ENCODE results near the gene MAD1L1. TPM values are rescaled to one million over a fixed set of nuclear protein-coding genes. Genes with fewer than 3 reads are reported as not detected.

Gene MAD1L1
- total RNA-seq, 1 experiment from 2014 or later: 63.0 TPM

DNA sequence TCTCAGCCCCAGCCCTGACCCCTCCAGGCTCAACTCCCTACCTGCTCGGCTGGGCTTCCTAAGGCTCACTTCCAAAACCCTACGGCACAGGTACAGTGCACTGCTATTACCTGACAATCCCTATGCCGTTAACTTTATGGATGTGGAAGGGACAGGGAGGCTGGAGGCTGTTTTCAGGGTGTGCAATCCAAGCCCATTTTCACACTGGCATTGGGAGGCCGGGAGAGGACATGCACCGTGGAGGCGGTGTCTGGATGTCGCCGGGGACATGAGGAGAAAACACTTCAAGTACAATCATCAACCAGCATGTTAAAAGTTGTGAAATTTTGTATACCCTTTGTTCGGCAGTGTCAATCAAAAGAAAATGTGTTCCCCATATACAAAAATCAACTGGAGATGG lies 80.1 kb downstream of the MAD1L1 start:
- Histone ChIP-seq H3K4me3 (ENCODE audit: insufficient read depth, low read depth, low read length) (no peak overlapping the region), H3K36me3 (replicated peaks; ENCODE audit: control insufficient read depth, insufficient read depth, low read length) (no peaks in the 10 kb centered on the region; the same call in 1 of the 2 replicates), H3K27me3 (ENCODE audit: control insufficient read depth, insufficient read depth, low read length) (no peaks in the 10 kb centered on the region)
- DNase-seq: no peak

- H3K4me3 ChIP-seq (ENCODE audit: insufficient read depth, low read depth, low read length): no peak overlapping the region
- H3K36me3 ChIP-seq (replicated peaks; ENCODE audit: control insufficient read depth, insufficient read depth, low read length): no peaks in the 10 kb centered on the region; the same call in 1 of the 2 replicates
- no peak for DNase-seq
- no peaks in the 10 kb centered on the region for H3K27me3 ChIP-seq (ENCODE audit: control insufficient read depth, insufficient read depth, low read length)
These were observed 80.7 kb downstream of the MAD1L1 start for GRCh38 chr7:2151801-2152612.

GRCh38 chr7:2151237-2151636 lies 81.5 kb downstream of the MAD1L1 start:
- no peak overlapping the region for H3K4me3 ChIP-seq (ENCODE audit: insufficient read depth, low read depth, low read length)
- DNase-seq: peak; percentile 73
- H3K36me3 ChIP-seq (replicated peaks; ENCODE audit: control insufficient read depth, insufficient read depth, low read length): no peaks in the 10 kb centered on the region; the same call in 1 of the 2 replicates
- H3K27me3 ChIP-seq (ENCODE audit: control insufficient read depth, insufficient read depth, low read length): no peaks in the 10 kb centered on the region

DNA sequence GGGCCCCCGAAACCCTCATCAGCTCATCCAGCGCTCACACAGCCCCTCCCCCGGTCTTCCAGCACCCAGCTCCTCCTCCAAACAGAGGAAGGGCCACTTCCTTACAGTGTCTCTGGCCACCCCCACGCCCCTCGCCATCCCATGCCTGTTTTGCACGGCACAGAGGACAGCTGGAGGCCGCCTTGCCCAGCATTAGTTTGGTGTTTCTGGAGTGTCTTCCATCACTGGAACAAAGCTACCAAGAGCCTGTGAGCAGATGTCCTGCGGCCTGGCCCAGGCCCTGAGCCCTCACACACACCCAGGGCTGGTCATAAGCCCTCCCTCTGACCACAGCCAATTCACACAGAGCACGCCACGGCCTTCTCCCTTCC lies 82.3 kb downstream of the MAD1L1 start:
- no peak overlapping the region for H3K4me3 ChIP-seq (ENCODE audit: insufficient read depth, low read depth, low read length)
- no peak for DNase-seq
- peaks cover 3% of the 10 kb centered on the region for H3K36me3 ChIP-seq (replicated peaks; ENCODE audit: control insufficient read depth, insufficient read depth, low read length)
- no peaks in the 10 kb centered on the region for H3K27me3 ChIP-seq (ENCODE audit: control insufficient read depth, insufficient read depth, low read length)

GRCh38 chr7:2149672-2150444 lies 82.9 kb downstream of the MAD1L1 start:
- H3K4me3 ChIP-seq (ENCODE audit: insufficient read depth, low read depth, low read length): no peak overlapping the region
- DNase-seq: no peak

GRCh38 chr7:2148814-2149213 lies 83.9 kb downstream of the MAD1L1 start:
- no peak for DNase-seq
- Histone ChIP-seq H3K36me3 (replicated peaks; ENCODE audit: control insufficient read depth, insufficient read depth, low read length) (peaks cover 5% of the 10 kb centered on the region), H3K4me3 (ENCODE audit: insufficient read depth, low read depth, low read length) (no peak overlapping the region), H3K27me3 (ENCODE audit: control insufficient read depth, insufficient read depth, low read length) (no peaks in the 10 kb centered on the region)

More at GRCh38 chr7:2149672-2150444, 82.9 kb downstream of the MAD1L1 start:
- Histone ChIP-seq H3K27me3 (ENCODE audit: control insufficient read depth, insufficient read depth, low read length) (no peaks in the 10 kb centered on the region), H3K36me3 (replicated peaks; ENCODE audit: control insufficient read depth, insufficient read depth, low read length) (peaks cover 5% of the 10 kb centered on the region)

GRCh38 chr7:2148189-2148588 lies 84.6 kb downstream of the MAD1L1 start:
- Histone ChIP-seq H3K4me3 (ENCODE audit: insufficient read depth, low read depth, low read length) (no peak overlapping the region), H3K27me3 (ENCODE audit: control insufficient read depth, insufficient read depth, low read length) (no peaks in the 10 kb centered on the region), H3K36me3 (replicated peaks; ENCODE audit: control insufficient read depth, insufficient read depth, low read length) (peaks cover 5% of the 10 kb centered on the region)
- DNase-seq: peak; percentile 84

DNA sequence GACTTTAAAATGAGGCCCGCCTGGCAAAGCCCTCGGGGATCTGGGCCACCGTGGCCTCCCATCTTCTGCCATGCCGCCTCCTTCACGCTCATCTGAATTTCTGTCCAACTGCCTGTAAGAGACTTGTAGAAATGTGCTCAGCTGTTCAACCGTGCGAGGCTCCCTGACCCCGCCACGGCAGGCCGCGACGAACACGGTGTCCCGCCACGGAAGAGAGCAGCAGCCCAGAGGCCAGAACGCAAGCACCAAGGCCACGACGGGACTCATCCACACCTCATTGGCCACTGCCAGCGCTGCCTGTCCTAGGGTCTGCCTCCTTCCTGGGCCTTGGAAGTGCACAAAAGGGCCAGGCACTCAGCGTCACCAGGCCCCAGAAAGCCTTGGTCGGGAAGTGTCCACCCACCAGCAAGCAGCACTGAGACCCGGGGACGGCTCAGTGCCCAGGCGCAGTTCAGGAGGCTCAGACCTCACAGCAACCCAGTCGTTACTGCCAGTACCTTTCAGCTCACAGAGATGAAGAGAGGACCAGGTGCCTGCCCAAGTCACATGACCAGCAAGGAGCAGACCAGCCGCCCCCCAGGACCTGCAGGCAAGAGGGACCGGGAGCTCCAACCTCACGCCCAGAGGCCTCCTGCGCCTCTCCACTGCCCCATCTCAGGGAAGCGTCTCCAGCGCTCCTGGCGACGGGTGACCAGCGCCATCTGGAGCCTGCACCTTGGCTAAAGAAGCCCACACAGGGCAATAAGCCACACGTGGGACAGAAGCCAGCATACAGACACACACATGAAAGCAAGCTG lies 85.9 kb downstream of the MAD1L1 start:
- Histone ChIP-seq H3K4me3 (ENCODE audit: insufficient read depth, low read depth, low read length) (no peak overlapping the region), H3K27me3 (ENCODE audit: control insufficient read depth, insufficient read depth, low read length) (no peaks in the 10 kb centered on the region), H3K36me3 (replicated peaks; ENCODE audit: control insufficient read depth, insufficient read depth, low read length) (peaks cover 5% of the 10 kb centered on the region)
- no peak for DNase-seq

GRCh38 chr7:2145835-2146580 lies 86.7 kb downstream of the MAD1L1 start:
- DNase-seq: no peak
- Histone ChIP-seq H3K27me3 (ENCODE audit: control insufficient read depth, insufficient read depth, low read length) (no peaks in the 10 kb centered on the region), H3K4me3 (ENCODE audit: insufficient read depth, low read depth, low read length) (no peak overlapping the region), H3K36me3 (replicated peaks; ENCODE audit: control insufficient read depth, insufficient read depth, low read length) (peaks cover 5% of the 10 kb centered on the region)

DNA sequence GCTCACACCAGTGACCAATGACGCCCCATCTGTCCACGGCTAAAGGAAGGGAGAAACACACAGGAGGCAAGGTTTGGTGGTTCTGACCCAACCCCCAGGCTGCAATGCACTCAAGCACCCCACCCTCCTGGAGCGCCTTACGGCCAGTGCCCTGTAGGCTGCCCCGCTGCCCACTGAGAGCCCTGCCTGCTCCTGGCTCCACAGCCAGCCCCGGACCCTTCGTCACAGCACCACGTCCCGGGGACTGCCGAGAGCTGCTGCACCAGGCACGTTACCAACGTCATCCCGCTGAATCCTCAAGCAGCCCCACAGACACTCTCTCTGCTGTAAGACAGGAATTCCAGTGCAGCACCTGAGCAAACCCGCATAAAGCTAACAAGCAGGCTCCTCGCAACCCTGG lies 87.8 kb downstream of the MAD1L1 start:
- peaks cover 5% of the 10 kb centered on the region for H3K36me3 ChIP-seq (replicated peaks; ENCODE audit: control insufficient read depth, insufficient read depth, low read length)
- DNase-seq: no peak
- H3K4me3 ChIP-seq (ENCODE audit: insufficient read depth, low read depth, low read length): no peak overlapping the region
- H3K27me3 ChIP-seq (ENCODE audit: control insufficient read depth, insufficient read depth, low read length): no peaks in the 10 kb centered on the region

- DNase-seq: no peak
- H3K4me3 ChIP-seq (ENCODE audit: insufficient read depth, low read depth, low read length): no peak overlapping the region
- peaks cover 5% of the 10 kb centered on the region for H3K36me3 ChIP-seq (replicated peaks; ENCODE audit: control insufficient read depth, insufficient read depth, low read length)
- H3K27me3 ChIP-seq (ENCODE audit: control insufficient read depth, insufficient read depth, low read length): no peaks in the 10 kb centered on the region
These were observed 88.7 kb downstream of the MAD1L1 start for GRCh38 chr7:2143981-2144595.

- no peaks in the 10 kb centered on the region for H3K27me3 ChIP-seq (ENCODE audit: control insufficient read depth, insufficient read depth, low read length)
- H3K4me3 ChIP-seq (ENCODE audit: insufficient read depth, low read depth, low read length): no peak overlapping the region
- H3K36me3 ChIP-seq (replicated peaks; ENCODE audit: control insufficient read depth, insufficient read depth, low read length): peaks cover 5% of the 10 kb centered on the region
- DNase-seq: no peak
These were observed 89.3 kb downstream of the MAD1L1 start for GRCh38 chr7:2143450-2143849.

DNA sequence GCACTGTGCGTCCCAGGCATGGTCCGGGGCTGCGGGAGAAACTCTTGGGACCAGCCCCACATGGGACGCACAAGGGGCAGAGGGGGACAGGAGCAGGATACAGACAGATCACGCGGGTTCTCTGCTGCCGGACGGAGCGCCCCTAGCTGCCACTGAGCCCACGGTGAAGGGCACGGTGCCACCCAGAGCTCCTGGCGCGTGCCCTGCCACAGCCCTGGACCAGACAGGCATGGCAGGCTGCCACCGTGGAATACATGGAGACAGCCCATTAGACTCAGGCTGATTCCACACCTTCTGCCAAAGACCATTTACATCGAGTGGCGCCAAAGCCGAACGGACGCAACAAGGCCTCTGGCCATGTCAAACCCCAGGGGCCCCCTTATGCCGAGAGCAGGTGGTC lies 90.4 kb downstream of the MAD1L1 start:
- H3K36me3 ChIP-seq (replicated peaks; ENCODE audit: control insufficient read depth, insufficient read depth, low read length): peaks cover 5% of the 10 kb centered on the region
- no peak overlapping the region for H3K4me3 ChIP-seq (ENCODE audit: insufficient read depth, low read depth, low read length)
- H3K27me3 ChIP-seq (ENCODE audit: control insufficient read depth, insufficient read depth, low read length): no peaks in the 10 kb centered on the region
- DNase-seq: no peak

DNA sequence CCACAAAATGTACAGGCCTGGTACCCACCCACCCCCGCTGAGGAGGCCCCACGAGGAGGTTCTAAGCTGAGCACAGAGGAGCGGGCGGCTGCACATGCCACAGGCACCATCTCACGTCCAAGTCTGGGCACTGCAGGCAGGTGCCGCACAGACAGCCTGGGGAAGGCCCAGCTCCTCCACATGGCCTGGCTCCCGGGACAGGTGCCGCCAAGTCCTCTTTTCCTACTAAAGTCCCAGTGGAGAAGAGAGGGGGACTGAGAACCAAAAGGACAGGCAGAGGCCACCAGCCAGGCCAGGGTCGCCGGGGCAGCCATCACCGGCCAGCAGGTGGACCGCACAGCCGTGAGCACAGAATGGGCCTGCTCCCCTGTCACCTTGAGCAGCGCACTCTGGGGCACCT lies 91.1 kb downstream of the MAD1L1 start:
- H3K4me3 ChIP-seq (ENCODE audit: insufficient read depth, low read depth, low read length): no peak overlapping the region
- no peak for DNase-seq
- H3K36me3 ChIP-seq (replicated peaks; ENCODE audit: control insufficient read depth, insufficient read depth, low read length): peaks cover 5% of the 10 kb centered on the region
- no peaks in the 10 kb centered on the region for H3K27me3 ChIP-seq (ENCODE audit: control insufficient read depth, insufficient read depth, low read length)

Measured in H7 (cell line).